Stomach (tissue), 4 donors: Measurements from ENCODE around the gene CACNA2D3.

Source experiments
- EP300 ChIP-seq: sonication (generic); formaldehyde crosslinking; IDR thresholded peaks from one replicate; pipeline ENCODE4 v1.6.1; 2017; ENCODE audit warnings: antibody characterized with exemption
- POLR2A ChIP-seq, 4 donors: fragments of 450-650 bp; IDR thresholded peaks; one replicate each; pipeline ENCODE4 v1.6.1; 2016; ENCODE audit warnings: antibody characterized with exemption in 4 of 4, control low read depth in 2 of 4, mild to moderate bottlenecking in 1 of 4, moderate library complexity in 1 of 4
- POLR2AphosphoS5 ChIP-seq, 3 donors: sonication (generic); formaldehyde crosslinking; IDR thresholded peaks; one replicate each; pipeline ENCODE4 v1.6.1; 2016; ENCODE audit warnings: antibody characterized with exemption in 3 of 3

GRCh38 chr3:55064164-55064563 lies 941.8 kb downstream of the CACNA2D3 start:
- TF ChIP-seq POLR2A (IDR thresholded peaks at IDR 0.05) (no peak), POLR2AphosphoS5 (IDR thresholded peaks at IDR 0.05) (no peak), EP300 (no peak)
